Measurements from ENCODE around the gene UMAD1. TPM values are rescaled to one million over a fixed set of nuclear protein-coding genes. Genes with fewer than 3 reads are reported as not detected.

The UMAD1 gene
- total RNA-seq, 4 donors from 2014 or later = 9.4 to 17.8 (median 12.1) TPM

GRCh38 chr7:7820409-7820808 is 179.9 kb downstream of the UMAD1 start:
- no peak for TF ChIP-seq CTCF (IDR thresholded peaks at IDR 0.05; ENCODE audit: low read depth)

- no peak for TF ChIP-seq CTCF (IDR thresholded peaks at IDR 0.05; ENCODE audit: low read depth)
Observed at GRCh38 chr7:7820939-7821338, 180.4 kb downstream of the UMAD1 start.

- TF ChIP-seq CTCF (IDR thresholded peaks at IDR 0.05; ENCODE audit: low read depth) = no peak
Observed at GRCh38 chr7:7821517-7821916, 181.0 kb downstream of the UMAD1 start.

GRCh38 chr7:7829667-7830066 is 189.1 kb downstream of the UMAD1 start:
- TF ChIP-seq CTCF (IDR thresholded peaks at IDR 0.05; ENCODE audit: low read depth) = no peak

- TF ChIP-seq CTCF (IDR thresholded peaks at IDR 0.05; ENCODE audit: low read depth) = no peak
Observed at GRCh38 chr7:7830122-7830878, 189.7 kb downstream of the UMAD1 start.

GRCh38 chr7:7832518-7832917 is 192.0 kb downstream of the UMAD1 start:
- TF ChIP-seq CTCF (IDR thresholded peaks at IDR 0.05; ENCODE audit: low read depth) = no peak

GRCh38 chr7:7834761-7835160 is 194.2 kb downstream of the UMAD1 start:
- no peak for TF ChIP-seq CTCF (IDR thresholded peaks at IDR 0.05; ENCODE audit: low read depth)
